Measurements from ENCODE around the gene PRKCA.

GRCh38 chr17:66283296-66283934 is 19.0 kb upstream of the PRKCA start:
- TF ChIP-seq CTCF (IDR thresholded peaks at IDR 0.05; ENCODE audit: low read depth, low read length) (no peak), POLR2A (IDR thresholded peaks at IDR 0.05; ENCODE audit: extremely low read depth, insufficient read length) (no peak), MYC (IDR thresholded peaks at IDR 0.05; ENCODE audit: low read depth, low read length) (no peak)

Measured in NB4 (cell line).